K562 (cell line): ENCODE measurements around the gene ANXA4. TPM values are rescaled to one million over a fixed set of nuclear protein-coding genes. Genes with fewer than 3 reads are reported as not detected.

ENCODE experiments used
- BHLHE40 ChIP-seq: IDR thresholded peaks from 2 replicates; pipeline ENCODE4 v1.6.1; 2011; ENCODE audit warnings: low read length, improper control_type of control experiment
- CBX1 ChIP-seq: sonication (generic); IDR thresholded peaks from 2 replicates; pipeline ENCODE4 v1.6.1; 2016; ENCODE audit warnings: antibody characterized with exemption, low read depth, mild to moderate bottlenecking
- CHCHD3 ChIP-seq: fragments of 250-450 bp; sonication (Bioruptor Pico); IDR thresholded peaks from 2 replicates; pipeline ENCODE4 v2.1.2; 2022; ENCODE audit warnings: mild to moderate bottlenecking
- CTBP1 ChIP-seq: fragments of 450-650 bp; IDR thresholded peaks from 2 replicates; pipeline ENCODE4 v1.6.1; 2016; ENCODE audit warnings: borderline replicate concordance
- DLX4 ChIP-seq: fragments of 250-450 bp; sonication (Bioruptor Pico); IDR thresholded peaks from 2 replicates; pipeline ENCODE4 v1.6.1; 2021; ENCODE audit warnings: mild to moderate bottlenecking
- DPF2 ChIP-seq: fragments of 450-650 bp; IDR thresholded peaks from 2 replicates; pipeline ENCODE4 v1.6.1; 2016
- ELF1 ChIP-seq: fragments of 200-800 bp; sonication (Bioruptor generic); IDR thresholded peaks from 2 replicates; pipeline ENCODE4 v1.6.1; 2016; ENCODE audit warnings: missing genetic modification characterization, missing compliant biosample characterization
- IRF2 ChIP-seq: sonication (generic); formaldehyde crosslinking; IDR thresholded peaks from 2 replicates; pipeline ENCODE4 v1.8.1; 2022; ENCODE audit warnings: mild to moderate bottlenecking, missing genetic modification reagents
- MCM2 ChIP-seq: fragments of 450-650 bp; IDR thresholded peaks from 2 replicates; pipeline ENCODE4 v1.6.1; 2017; ENCODE audit warnings: low read depth, mild to moderate bottlenecking
- MIER1 ChIP-seq: fragments of 450-650 bp; IDR thresholded peaks from 2 replicates; pipeline ENCODE4 v1.6.1; 2016; ENCODE audit warnings: antibody characterized with exemption, mild to moderate bottlenecking, low read depth
- MTA3 ChIP-seq: fragments of 450-650 bp; formaldehyde crosslinking; IDR thresholded peaks from 2 replicates; pipeline ENCODE4 v1.6.1; 2017; ENCODE audit warnings: mild to moderate bottlenecking, borderline replicate concordance
- NFIC ChIP-seq: fragments of 450-650 bp; IDR thresholded peaks from 2 replicates; pipeline ENCODE4 v1.6.1; 2017; ENCODE audit warnings: mild to moderate bottlenecking, inconsistent platforms
- POLR3A ChIP-seq: IDR thresholded peaks from 2 replicates; pipeline ENCODE4 v1.6.1; 2011; ENCODE audit warnings: borderline replicate concordance, mild to moderate bottlenecking, moderate library complexity; ENCODE audit not compliant: insufficient read length, insufficient read depth; ENCODE audit errors: extremely low read depth
- RBM34 ChIP-seq: fragments of 200-400 bp; formaldehyde crosslinking; IDR thresholded peaks from 2 replicates; pipeline ENCODE4 v1.6.1; 2018; ENCODE audit warnings: low read length, borderline replicate concordance; ENCODE audit not compliant: insufficient read depth
- SRF ChIP-seq, 2 experiments: fragments of 250-450, 450-650 bp in 1 of 2; sonication (Bioruptor Pico) in 1 of 2; sonication (generic) in 1 of 2; formaldehyde crosslinking; IDR thresholded peaks; 2 replicates each; pipeline versions ENCODE4 v1.5.0 to v1.5.1; 2020 to 2022; ENCODE audit warnings: mild to moderate bottlenecking in 1 of 2, missing genetic modification reagents in 1 of 2
- ZFPM2 ChIP-seq: fragments of 250-450 bp; sonication (Bioruptor Pico); IDR thresholded peaks from 2 replicates; pipeline ENCODE4 v1.5.1; 2022; ENCODE audit warnings: mild to moderate bottlenecking
- ZNF121 ChIP-seq: sonication (generic); formaldehyde crosslinking; conservative IDR thresholded peaks from 2 replicates; pipeline ENCODE4 v1.8.0; 2022; ENCODE audit warnings: missing genetic modification reagents
- polyA plus RNA-seq, 8 experiments: library from polyadenylated mRNA; depleted of rRNA in 4 of 8; stranded (reverse) in 5 of 8; unstranded in 3 of 8; fragments of >200 nt; fragmentation: Nextera tagmentation in 2 of 8; fragmentation: Illumina TruSeq in 1 of 8; extraction: Ambion mirVana in 2 of 8; extraction: Trizol in 1 of 8; gene quantifications; 2 replicates each; pipeline versions ENCODE4 v1.2.1 to v1.2.3, GENCODE V29; 2011 to 2014; ENCODE audit warnings: inconsistent platforms in 1 of 8, missing spikeins in 1 of 8
- total RNA-seq, 7 experiments: library from RNA; depleted of rRNA in 6 of 7; stranded (reverse); fragments of >200 nt in 6 of 7; fragmentation: Illumina TruSeq in 2 of 7; extraction: Trizol in 2 of 7; gene quantifications; 2 replicates each; pipeline versions ENCODE4 v1.2.1 to v1.2.3, GENCODE V29; 2011 to 2021; ENCODE audit warnings: low replicate concordance in 1 of 7
- TF ChIP-seq, protein P1 (sequence below): fragments of 250-450 bp; sonication (Bioruptor Pico); IDR thresholded peaks from 2 replicates; pipeline ENCODE4 v1.5.0; 2022; ENCODE audit warnings: mild to moderate bottlenecking
- TF ChIP-seq, protein P2 (sequence below), 2 experiments: fragments of 450-650 bp in 1 of 2; sonication (generic) in 1 of 2; formaldehyde crosslinking in 1 of 2; IDR thresholded peaks in 1 of 2; conservative IDR thresholded peaks in 1 of 2; 2 replicates each; pipeline versions ENCODE4 v1.6.1 to v1.8.1; 2016 to 2023; ENCODE audit warnings: mild to moderate bottlenecking in 2 of 2, moderate library complexity in 2 of 2, inconsistent platforms in 1 of 2, missing genetic modification reagents in 1 of 2
- TF ChIP-seq, protein P3 (sequence below), 2 experiments: IDR thresholded peaks in 1 of 2; conservative IDR thresholded peaks in 1 of 2; 2 replicates each; pipeline ENCODE4 v1.6.1; 2016; ENCODE audit warnings: low read depth in 2 of 2, mild to moderate bottlenecking in 1 of 2, missing compliant biosample characterization in 1 of 2, missing genetic modification characterization in 1 of 2, moderate library complexity in 1 of 2

Gene ANXA4
- total and polyA plus RNA-seq, 9 of the 15 experiments (the other 6 are each of a cell fraction or from before 2014, with no cell fraction given): 3.4 to 13.6 (median 11.6) TPM

DNA sequence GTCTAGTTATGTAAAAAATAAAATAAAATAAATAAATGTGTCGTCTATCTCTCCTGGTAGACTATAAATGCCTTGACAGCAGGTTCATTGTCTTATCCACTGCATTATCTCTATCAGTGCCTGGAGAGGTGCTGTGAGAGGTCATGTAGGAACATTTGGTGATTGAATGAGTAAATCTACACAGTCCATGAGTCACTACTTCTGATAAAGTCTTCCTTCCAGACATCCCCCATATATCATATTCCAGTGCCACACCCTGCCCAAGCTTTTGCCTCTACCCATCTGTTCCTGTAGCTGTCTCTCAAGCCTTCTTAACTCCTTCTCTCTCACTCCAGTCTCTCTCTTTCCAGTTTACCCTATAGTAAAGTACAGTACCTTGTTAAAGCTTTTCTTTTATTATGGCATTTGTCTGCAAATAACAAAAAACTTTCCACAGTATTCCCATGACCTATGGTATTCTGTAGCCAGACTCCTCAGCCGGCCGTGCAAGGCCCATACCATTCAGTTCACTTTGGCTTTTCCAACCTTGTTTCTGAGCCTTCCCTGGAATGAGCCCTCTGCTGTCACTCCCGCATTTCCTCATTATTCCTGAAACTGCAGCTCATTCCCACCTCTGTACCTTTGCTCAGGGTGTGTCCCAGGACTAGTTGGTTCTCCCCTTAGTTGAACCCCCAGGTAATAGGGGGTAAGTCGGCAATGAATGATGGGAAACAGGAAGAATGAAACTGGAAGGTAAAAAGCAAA is 37.5 kb downstream of the ANXA4 start (continued):
- TF ChIP-seq RBM34 (no peak), BHLHE40 (no peak), ZFPM2 (CRISPR knock-in tag) (no peak), MCM2 (no peak), CBX1 (no peak), CTBP1 (peak; percentile 69; the same call in 1 of the 2 replicates), NFIC (peak; percentile 21; the same call in 1 of the 2 replicates), MTA3 (no peak), ZNF121 (no peak), SRF (CRISPR knock-in tag; IDR thresholded peaks at IDR 0.05) (no peak), DLX4 (CRISPR knock-in tag) (no peak), DPF2 (peak; percentile 67), POLR3A (no peak), MIER1 (no peak), CHCHD3 (CRISPR knock-in tag) (no peak), ELF1 (no peak), IRF2 (no peak)
- TF ChIP-seq, protein P1, sequence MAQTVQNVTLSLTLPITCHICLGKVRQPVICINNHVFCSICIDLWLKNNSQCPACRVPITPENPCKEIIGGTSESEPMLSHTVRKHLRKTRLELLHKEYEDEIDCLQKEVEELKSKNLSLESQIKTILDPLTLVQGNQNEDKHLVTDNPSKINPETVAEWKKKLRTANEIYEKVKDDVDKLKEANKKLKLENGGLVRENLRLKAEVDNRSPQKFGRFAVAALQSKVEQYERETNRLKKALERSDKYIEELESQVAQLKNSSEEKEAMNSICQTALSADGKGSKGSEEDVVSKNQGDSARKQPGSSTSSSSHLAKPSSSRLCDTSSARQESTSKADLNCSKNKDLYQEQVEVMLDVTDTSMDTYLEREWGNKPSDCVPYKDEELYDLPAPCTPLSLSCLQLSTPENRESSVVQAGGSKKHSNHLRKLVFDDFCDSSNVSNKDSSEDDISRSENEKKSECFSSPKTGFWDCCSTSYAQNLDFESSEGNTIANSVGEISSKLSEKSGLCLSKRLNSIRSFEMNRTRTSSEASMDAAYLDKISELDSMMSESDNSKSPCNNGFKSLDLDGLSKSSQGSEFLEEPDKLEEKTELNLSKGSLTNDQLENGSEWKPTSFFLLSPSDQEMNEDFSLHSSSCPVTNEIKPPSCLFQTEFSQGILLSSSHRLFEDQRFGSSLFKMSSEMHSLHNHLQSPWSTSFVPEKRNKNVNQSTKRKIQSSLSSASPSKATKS (CRISPR knock-in tag): no peak
- TF ChIP-seq, protein P2, sequence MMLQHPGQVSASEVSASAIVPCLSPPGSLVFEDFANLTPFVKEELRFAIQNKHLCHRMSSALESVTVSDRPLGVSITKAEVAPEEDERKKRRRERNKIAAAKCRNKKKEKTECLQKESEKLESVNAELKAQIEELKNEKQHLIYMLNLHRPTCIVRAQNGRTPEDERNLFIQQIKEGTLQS (IDR thresholded peaks at IDR 0.05): peak; percentile 76
- TF ChIP-seq, protein P2 (CRISPR knock-in tag; conservative IDR thresholded peaks at IDR 0.05): no peak
- TF ChIP-seq, protein P3, sequence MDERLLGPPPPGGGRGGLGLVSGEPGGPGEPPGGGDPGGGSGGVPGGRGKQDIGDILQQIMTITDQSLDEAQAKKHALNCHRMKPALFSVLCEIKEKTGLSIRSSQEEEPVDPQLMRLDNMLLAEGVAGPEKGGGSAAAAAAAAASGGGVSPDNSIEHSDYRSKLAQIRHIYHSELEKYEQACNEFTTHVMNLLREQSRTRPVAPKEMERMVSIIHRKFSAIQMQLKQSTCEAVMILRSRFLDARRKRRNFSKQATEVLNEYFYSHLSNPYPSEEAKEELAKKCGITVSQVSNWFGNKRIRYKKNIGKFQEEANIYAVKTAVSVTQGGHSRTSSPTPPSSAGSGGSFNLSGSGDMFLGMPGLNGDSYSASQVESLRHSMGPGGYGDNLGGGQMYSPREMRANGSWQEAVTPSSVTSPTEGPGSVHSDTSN (CRISPR knock-in tag; IDR thresholded peaks at IDR 0.05; ENCODE audit: low read depth): no peak
- TF ChIP-seq, protein P3 (tag; conservative IDR thresholded peaks at IDR 0.05; ENCODE audit: low read depth): peak; percentile 88
